Cerebellar cortex (tissue), 1 donor: ENCODE results near the gene SCAMP5.

Source experiments
- DNase-seq: peaks from one replicate; pipeline ENCODE4 v3.0.0-alpha.2; 2015; ENCODE audit warnings: low spot score

Gene SCAMP5

DNA sequence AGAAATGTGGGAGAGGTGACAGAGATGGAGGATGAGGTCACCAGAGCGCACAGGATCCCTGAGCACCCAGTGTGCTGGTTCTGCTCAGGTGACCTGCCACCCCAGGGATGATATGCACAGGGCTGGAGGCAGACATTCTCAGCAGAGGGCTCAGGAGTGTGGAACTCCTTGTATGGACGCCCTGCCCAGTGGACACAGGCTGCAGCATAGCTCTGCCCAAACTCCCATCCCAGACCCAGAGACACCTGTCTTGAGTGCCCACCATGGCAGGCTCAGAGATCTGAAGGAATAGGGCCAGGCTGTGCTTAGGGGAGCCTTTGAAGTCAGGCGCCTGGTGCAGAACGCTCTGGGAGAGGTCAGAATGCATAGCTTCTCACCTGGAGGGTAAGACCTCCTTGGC lies 75.3 kb downstream of the SCAMP5 start:
- no peak for DNase-seq
